B cell (primary cell): ENCODE results near the gene KRTAP12-2. TPM values are rescaled to one million over a fixed set of nuclear protein-coding genes. Genes with fewer than 3 reads are reported as not detected.

ENCODE experiments used
- ATAC-seq: fragments of 200-7000 bp; cut with Tn5 transposase; one replicate; pipeline ENCODE4 v1.10.0; 2021; ENCODE audit warnings: low read depth, mild to moderate bottlenecking, moderate number of reproducible peaks, moderate library complexity
- CTCF ChIA-PET: fragments of 350-600 bp; sonication (Branson Sonifier 250); formaldehyde crosslinking; loops from one replicate; lab custom pipeline; 2021; ENCODE audit warnings: antibody characterized with exemption, inconsistent platforms; lab: Charles Lee
- POLR2A ChIA-PET: fragments of 350-600 bp; sonication (Branson Sonifier 250); formaldehyde crosslinking; loops from one replicate; lab custom pipeline; 2021; ENCODE audit warnings: antibody characterized with exemption; lab: Charles Lee
- DNase-seq: peaks from one replicate; pipeline ENCODE4 v3.0.0; 2013
- H2AFZ ChIP-seq: 2 replicates; pipeline ENCODE4 v1.6.1; 2012; ENCODE audit warnings: mild to moderate bottlenecking, low read depth, low read length; ENCODE audit not compliant: insufficient read depth, poor library complexity, severe bottlenecking
- H3K27ac ChIP-seq, 2 donors: 1 replicate in 1 of 2; 2 replicates in 1 of 2; pipeline ENCODE4 v1.5.1; 2012 to 2013; ENCODE audit warnings: low read length in 2 of 2, mild to moderate bottlenecking in 2 of 2, moderate library complexity in 1 of 2
- H3K27me3 ChIP-seq, 4 experiments: fragments of 200-600 bp in 1 of 4; sonication (generic) in 1 of 4; replicated peaks in 1 of 4; 1 replicate in 2 of 4; 2 replicates in 2 of 4; pipeline versions ENCODE4 v1.6.1 to v1.7.0; 2013 to 2016; ENCODE audit warnings: low read length in 3 of 4, mild to moderate bottlenecking in 2 of 4, mixed read lengths in 1 of 4, moderate library complexity in 1 of 4; ENCODE audit not compliant: insufficient read depth in 4 of 4, control insufficient read depth in 3 of 4; ENCODE audit errors: control extremely low read depth in 1 of 4
- H3K36me3 ChIP-seq, 2 experiments: replicated peaks in 1 of 2; 1 replicate in 1 of 2; 2 replicates in 1 of 2; pipeline versions ENCODE4 v1.6.1 to v1.7.1; 2013; ENCODE audit warnings: low read length in 1 of 2; ENCODE audit not compliant: insufficient read depth in 2 of 2, control insufficient read depth in 1 of 2; ENCODE audit errors: control extremely low read depth in 1 of 2, extremely low read depth in 1 of 2
- H3K4me1 ChIP-seq, 2 donors: fragments of 200-600 bp in 1 of 2; sonication (generic) in 1 of 2; 1 replicate in 1 of 2; 2 replicates in 1 of 2; pipeline versions ENCODE4 v1.5.1 to v1.6.1; 2013 to 2017; ENCODE audit warnings: low read length in 2 of 2; ENCODE audit not compliant: control insufficient read depth in 2 of 2, insufficient read depth in 2 of 2
- H3K4me2 ChIP-seq: replicated peaks from 2 replicates; pipeline ENCODE3; 2012; ENCODE audit warnings: mild to moderate bottlenecking, low read depth, low read length; ENCODE audit not compliant: poor library complexity, severe bottlenecking
- H3K4me3 ChIP-seq, 5 experiments: fragments of 200-600 bp in 1 of 5; sonication (generic) in 1 of 5; 1 replicate in 3 of 5; 2 replicates in 2 of 5; pipeline versions ENCODE4 v1.5.1 to v1.7.0; 2011 to 2016; ENCODE audit warnings: low read length in 4 of 5, mild to moderate bottlenecking in 4 of 5, low read depth in 2 of 5, control low read depth in 1 of 5, moderate library complexity in 1 of 5; ENCODE audit not compliant: insufficient read depth in 1 of 5; ENCODE audit errors: control extremely low read depth in 1 of 5, extremely low read depth in 1 of 5
- H3K79me2 ChIP-seq: fragments of 200-600 bp; sonication (generic); one replicate; pipeline ENCODE4 v1.6.0; 2016; ENCODE audit warnings: low read length; ENCODE audit not compliant: control insufficient read depth, insufficient read depth
- H3K9ac ChIP-seq: fragments of 200-600 bp; sonication (generic); 2 replicates; pipeline ENCODE4 v1.6.1; 2017; ENCODE audit warnings: mild to moderate bottlenecking, low read length, moderate library complexity
- H3K9me3 ChIP-seq, 3 donors: one replicate each; pipeline versions ENCODE4 v1.6.1 to v1.7.1; 2013; ENCODE audit warnings: low read length in 2 of 3; ENCODE audit not compliant: control insufficient read depth in 2 of 3, insufficient read depth in 1 of 3; ENCODE audit errors: control extremely low read depth in 1 of 3
- H4K20me1 ChIP-seq: 2 replicates; pipeline ENCODE4 v1.6.0; 2012; ENCODE audit warnings: mild to moderate bottlenecking, low read length; ENCODE audit not compliant: insufficient read depth, control insufficient read depth, poor library complexity, severe bottlenecking
- H3K27ac Mint-ChIP-seq: one replicate; pipeline ENCODE4 v1.8.0; 2021; ENCODE audit warnings: mixed read lengths
- H3K27me3 Mint-ChIP-seq: one replicate; pipeline ENCODE4 v1.8.0; 2021; ENCODE audit warnings: mixed read lengths
- H3K4me1 Mint-ChIP-seq: one replicate; pipeline ENCODE4 v1.8.0; 2021; ENCODE audit warnings: mixed read lengths
- H3K4me3 Mint-ChIP-seq: one replicate; pipeline ENCODE4 v1.8.0; 2021; ENCODE audit warnings: mixed read lengths
- H3K9me3 Mint-ChIP-seq: one replicate; pipeline ENCODE4 v1.8.0; 2022; ENCODE audit warnings: mixed read lengths; ENCODE audit not compliant: insufficient read depth
- EZH2 ChIP-seq: IDR thresholded peaks from 2 replicates; pipeline ENCODE4 v1.6.1; 2012; ENCODE audit warnings: borderline replicate concordance, low read depth, mild to moderate bottlenecking, moderate library complexity, low read length; ENCODE audit not compliant: insufficient read depth, poor library complexity, severe bottlenecking
- WGBS: methylation state at CpG from one replicate; pipeline ENCODE4 v1.1.5; 2013; ENCODE audit warnings: missing lambda C conversion rate; ENCODE audit not compliant: insufficient coverage; 5-methylcytosine and 5-hydroxymethylcytosine counted together
- intact Hi-C: fragments of 100-400 bp; cut with micrococcal nuclease; formaldehyde crosslinking; loops from one replicate; pipeline ENCODE4 v1.10.0; 2022
- polyA plus RNA-seq: library from polyadenylated mRNA; depleted of rRNA; stranded (reverse); fragments of >200 nt; gene quantifications from 2 replicates; pipeline ENCODE4 v1.2.3, GENCODE V29; 2012
- total RNA-seq, 2 donors: library from RNA; stranded (reverse); fragments of 120-200 nt in 1 of 2; gene quantifications; 1 replicate in 1 of 2; 2 replicates in 1 of 2; pipeline versions ENCODE4 v1.2.3 to v1.2.4, GENCODE V29; 2013 to 2022
- TF ChIP-seq, protein P1 (sequence below): fragments of 200-600 bp; IDR thresholded peaks from one replicate; pipeline ENCODE4 v1.8.0; 2022; ENCODE audit warnings: antibody characterized with exemption, mild to moderate bottlenecking

Gene KRTAP12-2
- total and polyA plus RNA-seq, 2 donors (not counting 1 experiment from before 2014, with no cell fraction given), result not detected

DNA sequence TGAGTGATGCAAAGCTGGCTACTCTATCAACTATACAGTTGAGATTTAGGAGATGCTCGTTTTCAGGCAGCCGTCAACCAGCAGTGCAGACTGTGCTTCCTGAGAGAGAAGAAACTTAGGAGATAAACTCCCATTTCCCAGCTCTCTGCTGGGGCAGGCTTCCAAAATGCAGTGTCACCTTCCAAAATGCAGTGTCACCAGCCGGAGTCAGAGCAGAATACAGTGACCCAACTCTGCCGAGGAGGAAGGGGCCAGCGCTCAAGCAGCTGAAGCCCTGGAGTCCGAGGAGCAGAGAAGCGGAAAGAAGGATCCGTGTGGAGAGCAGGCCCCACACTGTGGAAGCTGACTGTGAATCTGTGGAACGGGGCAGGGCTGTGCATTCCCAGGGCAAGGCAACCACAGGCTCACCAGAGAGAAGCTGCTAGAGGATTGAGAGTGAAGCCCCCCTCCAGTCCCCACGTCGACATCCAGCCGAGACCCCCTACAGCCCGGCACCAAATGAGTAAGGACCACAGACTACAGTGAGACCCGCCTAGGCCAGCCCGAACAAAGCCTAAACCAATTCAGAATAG lies 15.9 kb upstream of the KRTAP12-2 start:
- H3K4me2 ChIP-seq, result no peak overlapping the region
- no peak overlapping the region for H3K9ac ChIP-seq
- no peaks in the 10 kb centered on the region for H4K20me1 ChIP-seq
- no peaks in the 10 kb centered on the region for H3K4me1 ChIP-seq
- no peak for TF ChIP-seq EZH2
- TF ChIP-seq, protein P1, sequence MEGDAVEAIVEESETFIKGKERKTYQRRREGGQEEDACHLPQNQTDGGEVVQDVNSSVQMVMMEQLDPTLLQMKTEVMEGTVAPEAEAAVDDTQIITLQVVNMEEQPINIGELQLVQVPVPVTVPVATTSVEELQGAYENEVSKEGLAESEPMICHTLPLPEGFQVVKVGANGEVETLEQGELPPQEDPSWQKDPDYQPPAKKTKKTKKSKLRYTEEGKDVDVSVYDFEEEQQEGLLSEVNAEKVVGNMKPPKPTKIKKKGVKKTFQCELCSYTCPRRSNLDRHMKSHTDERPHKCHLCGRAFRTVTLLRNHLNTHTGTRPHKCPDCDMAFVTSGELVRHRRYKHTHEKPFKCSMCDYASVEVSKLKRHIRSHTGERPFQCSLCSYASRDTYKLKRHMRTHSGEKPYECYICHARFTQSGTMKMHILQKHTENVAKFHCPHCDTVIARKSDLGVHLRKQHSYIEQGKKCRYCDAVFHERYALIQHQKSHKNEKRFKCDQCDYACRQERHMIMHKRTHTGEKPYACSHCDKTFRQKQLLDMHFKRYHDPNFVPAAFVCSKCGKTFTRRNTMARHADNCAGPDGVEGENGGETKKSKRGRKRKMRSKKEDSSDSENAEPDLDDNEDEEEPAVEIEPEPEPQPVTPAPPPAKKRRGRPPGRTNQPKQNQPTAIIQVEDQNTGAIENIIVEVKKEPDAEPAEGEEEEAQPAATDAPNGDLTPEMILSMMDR, result no peak
- H3K27ac Mint-ChIP-seq, result no peak overlapping the region
- ChIA-PET CTCF (no interaction called here), POLR2A (no interaction called here)
- no peak for DNase-seq
- peaks cover 60% of the 10 kb centered on the region for H3K27me3 Mint-ChIP-seq
- intact Hi-C loops, result no loop called here
- no peak overlapping the region for H3K4me3 ChIP-seq
- no peaks in the 10 kb centered on the region for H3K36me3 ChIP-seq
- peaks cover 0 to 13% (median 1%) of the 10 kb centered on the region in 4 experiments for H3K27me3 ChIP-seq
- no peak overlapping the region for H2AFZ ChIP-seq
- H3K79me2 ChIP-seq, result no peaks in the 10 kb centered on the region
- WGBS, result 90% methylated on average over 14 of the region's 15 CpGs
- no peak overlapping the region for H3K27ac ChIP-seq
- peaks cover 0 to 8% (median 0%) of the 10 kb centered on the region in 3 donors for H3K9me3 ChIP-seq
- no peaks in the 10 kb centered on the region for H3K4me1 Mint-ChIP-seq
- H3K9me3 Mint-ChIP-seq, result no peaks in the 10 kb centered on the region
- ATAC-seq, result no peak
- H3K4me3 Mint-ChIP-seq, result no peak overlapping the region

DNA sequence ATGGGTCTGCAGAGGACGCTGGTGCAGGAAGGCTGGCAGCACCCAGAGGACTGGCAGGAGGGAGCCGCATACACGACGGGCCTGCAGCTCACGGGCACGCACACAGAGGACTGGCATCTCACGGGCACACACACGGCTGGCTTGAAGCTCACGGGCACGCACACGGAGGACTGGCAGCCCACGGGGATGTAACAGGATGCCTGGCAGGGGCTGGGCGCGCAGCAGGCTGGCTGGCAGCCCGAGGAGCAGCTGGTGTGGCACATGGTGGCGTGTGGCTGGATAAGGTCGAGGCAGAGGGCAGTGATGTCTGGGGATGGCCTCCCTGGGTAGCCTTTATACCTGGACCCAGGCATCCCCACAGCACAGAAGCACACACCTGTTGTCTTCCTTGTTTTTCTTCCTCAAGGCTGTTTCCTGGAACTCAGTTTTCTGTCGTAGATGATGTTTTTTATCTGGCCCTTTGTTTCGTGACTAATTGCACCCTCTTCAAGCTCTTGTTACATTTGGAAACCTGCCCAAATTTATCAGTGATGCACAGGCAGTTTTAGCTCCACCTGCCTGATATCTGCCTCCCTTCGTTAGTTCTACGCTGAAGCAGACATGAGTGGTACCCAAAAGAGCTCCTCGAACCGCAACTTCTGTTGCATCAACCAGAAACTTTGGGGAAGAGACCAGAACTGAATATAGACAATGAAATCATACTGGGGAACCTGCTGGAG lies 15.3 kb upstream of the KRTAP12-2 start, which contains the start of gene KRTAP12-1:
Gene KRTAP12-1 (minus strand): TSS at position 303 of the 719 bp plus-strand sequence. CDS start 40 bp downstream, at position 263.
- Histone ChIP-seq H3K27ac (no peak within 1 kb of the TSS), H3K9ac (no peak within 1 kb of the TSS), H3K9me3 (peaks cover 0 to 8% (median 0%) of the 10 kb centered on the region in 3 donors), H3K27me3 (peaks cover 0 to 10% (median 1%) of the 10 kb centered on the region in 4 experiments), H2AFZ (no peak within 1 kb of the TSS), H3K36me3 (no peaks in the 10 kb centered on the region), H3K79me2 (no peaks in the 10 kb centered on the region), H3K4me2 (no peak within 1 kb of the TSS), H3K4me1 (no peaks in the 10 kb centered on the region), H4K20me1 (no peaks in the 10 kb centered on the region), H3K4me3 (no peak within 1 kb of the TSS)
- WGBS, result 82% methylated on average over 21 of the region's 23 CpGs
- Mint-ChIP-seq H3K27me3 (peaks cover 53% of the 10 kb centered on the region), H3K4me1 (no peaks in the 10 kb centered on the region), H3K27ac (no peak within 1 kb of the TSS), H3K9me3 (no peaks in the 10 kb centered on the region), H3K4me3 (no peak within 1 kb of the TSS)
- TF ChIP-seq EZH2, result no peak
- TF ChIP-seq, protein P1, result no peak
- intact Hi-C loops, result no loop called here
- POLR2A ChIA-PET, result no interaction called here
- ATAC-seq, result no peak
- DNase-seq, result no peak
- CTCF ChIA-PET, result no interaction called here
